ENCODE results near the gene TRPC4AP. TPM values are rescaled to one million over a fixed set of nuclear protein-coding genes. Genes with fewer than 3 reads are reported as not detected.
"Not testable (repeated sequence)": the region's sequence is repeated elsewhere in the genome, so short reads cannot be mapped to it uniquely, and the experiment has no call there.

Gene TRPC4AP
- total RNA-seq, 1 donor from 2014 or later, result 57.5 TPM

DNA sequence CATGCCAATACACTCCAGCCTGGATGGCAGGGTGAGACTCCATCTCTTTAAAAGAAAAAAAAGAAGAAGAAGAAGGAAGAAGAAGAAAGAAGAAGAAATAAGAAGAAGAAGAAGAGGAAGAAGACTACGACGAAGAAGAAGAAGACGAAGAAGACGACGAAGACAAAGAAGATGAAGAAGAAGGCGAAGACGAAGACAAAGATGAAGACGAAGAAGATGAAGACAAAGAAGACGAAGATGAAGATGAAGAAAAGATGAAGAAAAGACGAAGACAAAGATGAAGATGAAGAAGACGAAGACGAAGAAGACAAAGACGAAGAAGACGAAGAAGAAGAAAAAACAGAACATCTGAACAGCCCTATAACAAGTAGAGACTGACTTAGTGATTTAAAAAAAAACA lies 33.0 kb downstream of the TRPC4AP start:
- no peak for DNase-seq (ENCODE audit: low spot score)

DNA sequence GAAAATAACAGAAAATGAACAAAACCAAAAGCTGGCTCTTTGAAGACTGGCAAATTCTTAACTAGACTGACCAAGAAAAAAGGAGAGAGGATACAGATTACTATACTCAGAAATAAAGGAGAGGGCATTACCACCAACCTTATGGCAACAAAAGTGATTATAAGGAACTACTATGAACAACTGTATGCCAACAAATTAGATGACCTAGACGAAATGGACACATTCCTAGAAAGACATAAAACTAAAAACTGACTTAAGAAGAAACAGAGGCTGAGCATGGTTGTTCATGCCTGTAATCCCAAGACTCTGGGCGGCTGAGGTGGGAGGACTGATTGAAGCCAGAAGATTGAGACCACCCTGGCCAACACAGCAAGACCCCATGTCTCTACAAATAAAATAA lies 33.5 kb downstream of the TRPC4AP start:
- no peak for DNase-seq (ENCODE audit: low spot score)

GRCh38 chr20:35055445-35056276 lies 36.9 kb downstream of the TRPC4AP start:
- DNase-seq (ENCODE audit: low spot score), result no peak

DNA sequence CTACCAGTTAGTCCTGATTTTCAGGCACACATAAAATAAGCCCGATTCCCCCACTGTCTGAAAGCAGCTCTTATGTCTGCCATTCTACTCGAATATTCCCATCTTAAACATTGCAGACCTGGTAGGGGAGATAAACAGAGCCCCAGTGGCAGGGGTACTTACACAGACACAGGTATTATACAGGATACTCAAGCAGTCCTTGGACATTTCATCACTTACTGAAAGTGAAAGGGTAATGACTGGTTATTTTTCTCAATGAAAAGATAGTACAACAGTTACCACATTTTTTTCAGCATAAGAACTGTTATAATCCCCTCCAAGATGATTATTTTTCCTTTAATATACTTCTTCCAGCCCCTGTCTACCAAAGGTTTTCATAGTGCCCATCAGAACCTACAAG lies 37.8 kb downstream of the TRPC4AP start:
- no peak for DNase-seq (ENCODE audit: low spot score)

- DNase-seq (ENCODE audit: low spot score), result not testable (repeated sequence)
Observed at GRCh38 chr20:35052616-35053015, 40.0 kb downstream of the TRPC4AP start.

- DNase-seq (ENCODE audit: low spot score), result no peak
Observed at GRCh38 chr20:35049776-35050352, 42.7 kb downstream of the TRPC4AP start.

GRCh38 chr20:35048739-35049138 lies 43.9 kb downstream of the TRPC4AP start:
- no peak for DNase-seq (ENCODE audit: low spot score)

DNA sequence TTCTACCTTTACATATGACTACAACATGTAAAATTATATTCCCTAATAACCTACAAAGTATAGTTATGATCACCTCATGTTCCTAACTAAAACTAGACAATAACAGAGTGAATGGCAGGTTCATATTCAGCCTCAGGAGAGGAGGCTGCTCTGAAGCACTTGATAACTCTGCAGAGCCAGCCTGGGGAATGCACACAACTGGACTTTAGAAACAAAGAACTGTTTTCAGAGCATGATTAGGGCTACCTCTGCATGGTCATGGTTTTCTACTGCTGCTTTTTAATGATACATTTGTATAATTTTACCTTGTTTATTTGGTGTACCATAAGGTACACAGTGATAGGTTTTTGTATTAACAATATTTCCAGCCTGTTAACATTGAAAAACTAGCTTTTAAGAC lies 50.3 kb downstream of the TRPC4AP start:
- DNase-seq (ENCODE audit: low spot score), result no peak

DNA sequence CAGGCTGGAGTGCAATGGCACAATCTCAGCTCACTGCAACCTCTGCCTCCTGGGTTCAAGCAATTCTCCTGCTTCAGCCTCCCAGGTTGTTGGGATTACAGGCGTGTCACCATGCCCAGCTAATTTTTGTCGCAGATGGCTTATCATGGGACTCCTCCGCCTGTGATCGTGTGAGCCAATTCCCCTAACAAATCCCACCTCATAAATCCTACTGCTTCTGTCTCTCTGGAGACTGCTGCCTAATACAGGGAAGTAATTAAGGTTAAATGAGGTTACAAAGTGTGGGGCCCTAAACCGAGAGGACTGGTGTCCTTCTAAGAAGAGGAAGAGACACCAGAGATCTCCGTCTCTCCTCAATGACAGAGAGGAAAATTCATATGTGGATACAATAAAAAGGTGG lies 52.0 kb downstream of the TRPC4AP start:
- DNase-seq (ENCODE audit: low spot score), result no peak

GRCh38 chr20:35039846-35040489 lies 52.6 kb downstream of the TRPC4AP start:
- no peak for DNase-seq (ENCODE audit: low spot score)

GRCh38 chr20:35039146-35039545 lies 53.5 kb downstream of the TRPC4AP start:
- DNase-seq (ENCODE audit: low spot score), result no peak

DNA sequence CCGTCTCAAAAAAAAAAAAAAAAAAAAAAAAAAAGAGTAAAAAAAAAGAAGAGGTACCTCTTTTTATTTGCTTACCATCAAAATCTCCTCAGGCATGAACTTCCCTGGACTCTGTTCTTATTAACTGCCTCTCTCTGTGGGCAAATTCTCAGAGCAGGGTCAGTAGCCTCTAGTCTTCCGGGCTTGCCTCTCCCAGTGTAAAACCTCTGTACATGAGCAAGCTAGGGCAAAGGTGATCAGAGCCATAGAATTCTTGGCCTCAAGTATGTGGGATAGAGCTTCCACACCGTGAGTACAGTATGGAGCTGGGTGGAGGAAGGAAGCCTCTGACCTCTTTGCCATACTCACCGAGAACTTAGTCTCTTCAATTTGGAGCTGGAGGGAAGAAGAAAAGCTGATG lies 58.5 kb downstream of the TRPC4AP start:
- DNase-seq (ENCODE audit: low spot score), result no peak

- DNase-seq (ENCODE audit: low spot score), result no peak
Observed at GRCh38 chr20:35030136-35030535, 62.5 kb downstream of the TRPC4AP start.

DNA sequence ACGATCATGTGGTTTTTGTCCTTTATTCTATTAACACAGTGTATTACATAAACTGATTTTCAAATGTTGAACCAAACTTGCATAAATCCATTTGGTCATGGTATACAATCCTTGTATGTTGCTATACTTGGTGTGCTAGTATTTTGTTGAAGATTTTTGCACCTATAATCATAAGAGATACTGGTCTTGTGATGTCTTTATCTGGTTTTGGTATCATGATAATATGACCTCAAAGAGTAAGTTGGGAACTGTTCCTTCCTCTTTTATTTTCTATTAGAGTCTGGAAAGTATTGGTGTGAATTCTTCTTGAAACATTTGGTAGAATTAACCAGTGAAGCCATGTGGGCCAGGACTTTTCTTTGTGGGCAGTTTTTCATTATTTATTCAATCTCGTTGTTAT lies 65.3 kb downstream of the TRPC4AP start:
- no peak for DNase-seq (ENCODE audit: low spot score)

- no peak for DNase-seq (ENCODE audit: low spot score)
Observed at GRCh38 chr20:35025116-35025515, 67.5 kb downstream of the TRPC4AP start.

DNA sequence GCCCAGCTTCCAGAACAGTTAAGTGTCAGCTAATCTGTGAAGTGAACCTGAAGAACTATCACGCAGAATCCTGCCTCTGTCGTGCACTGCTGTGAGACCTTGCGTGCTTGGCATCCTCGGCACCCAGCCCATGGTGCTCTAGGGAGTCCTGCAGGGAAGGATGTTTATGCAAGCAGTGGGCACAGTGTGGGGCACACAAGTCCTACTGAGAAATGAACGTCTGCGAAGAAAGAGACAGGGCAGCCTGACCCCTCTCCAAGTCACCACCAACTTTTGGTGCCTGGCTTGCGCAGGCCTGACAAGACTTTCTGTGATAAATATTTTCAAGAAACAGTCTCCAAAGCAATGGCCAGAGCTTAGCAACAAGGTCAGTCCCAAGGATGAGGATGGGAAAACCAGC lies 69.0 kb downstream of the TRPC4AP start:
- no peak for DNase-seq (ENCODE audit: low spot score)

DNA sequence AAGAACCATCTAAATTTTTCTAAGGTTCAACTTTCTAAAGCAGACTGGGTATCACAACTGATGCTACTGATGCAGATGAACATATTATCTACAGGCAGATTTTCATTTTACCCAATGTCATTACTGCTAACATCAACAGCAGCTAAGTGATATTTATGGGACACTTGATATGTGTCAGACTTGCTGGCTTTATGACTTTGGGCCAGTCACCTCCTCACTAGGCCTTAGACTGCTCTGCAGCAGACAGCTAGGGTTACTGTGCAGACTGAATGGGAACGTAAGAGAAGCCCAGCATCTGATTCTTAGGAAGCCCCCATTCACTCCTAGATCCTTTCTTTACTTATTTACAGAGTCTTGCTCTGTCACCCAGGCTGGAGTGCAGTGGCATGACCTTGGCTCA lies 70.8 kb downstream of the TRPC4AP start:
- no peak for DNase-seq (ENCODE audit: low spot score)

- peak; percentile 29 for DNase-seq (ENCODE audit: low spot score)
Observed at GRCh38 chr20:35021063-35021462, 71.5 kb downstream of the TRPC4AP start.

DNA sequence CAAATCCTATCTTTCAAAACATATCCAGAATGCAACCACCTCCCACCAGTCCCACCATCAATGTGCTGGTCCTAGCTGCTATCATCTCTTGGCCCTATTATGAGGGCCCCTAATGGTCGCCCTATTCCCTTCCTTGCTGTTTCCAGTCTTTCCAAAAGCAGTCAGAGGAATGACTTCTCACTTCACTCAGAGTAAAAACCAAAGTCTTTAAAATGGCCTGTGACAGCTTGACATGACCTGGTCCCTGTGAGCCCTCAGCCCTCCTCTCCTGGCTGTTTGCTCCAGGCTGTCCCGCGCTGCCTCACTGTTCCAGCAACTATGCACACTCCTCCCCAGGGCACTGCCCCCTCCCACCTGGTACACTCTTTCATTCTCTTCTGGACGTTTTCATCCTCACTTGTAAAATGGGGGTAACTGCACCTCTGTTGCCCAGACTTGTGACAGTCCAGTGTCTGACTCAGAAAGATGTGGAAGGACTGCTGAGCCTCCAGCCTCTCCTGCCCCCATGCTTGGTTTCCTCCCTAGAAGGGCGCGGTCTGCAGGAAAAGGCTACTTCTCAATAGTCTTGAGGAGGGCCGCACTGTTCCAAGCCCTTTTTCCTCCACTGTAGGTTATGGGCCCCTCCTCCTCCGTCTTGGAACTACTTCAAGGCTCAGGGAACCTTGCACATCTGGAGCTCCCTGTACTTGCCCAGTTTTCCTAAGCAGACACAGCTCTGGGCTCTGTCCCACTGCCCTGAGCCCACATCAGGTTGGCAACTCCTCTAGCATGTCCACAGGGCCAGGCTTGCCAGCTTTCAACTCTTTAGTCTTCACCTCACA lies 72.3 kb downstream of the TRPC4AP start:
- peak; percentile 20 for DNase-seq (ENCODE audit: low spot score)

DNA sequence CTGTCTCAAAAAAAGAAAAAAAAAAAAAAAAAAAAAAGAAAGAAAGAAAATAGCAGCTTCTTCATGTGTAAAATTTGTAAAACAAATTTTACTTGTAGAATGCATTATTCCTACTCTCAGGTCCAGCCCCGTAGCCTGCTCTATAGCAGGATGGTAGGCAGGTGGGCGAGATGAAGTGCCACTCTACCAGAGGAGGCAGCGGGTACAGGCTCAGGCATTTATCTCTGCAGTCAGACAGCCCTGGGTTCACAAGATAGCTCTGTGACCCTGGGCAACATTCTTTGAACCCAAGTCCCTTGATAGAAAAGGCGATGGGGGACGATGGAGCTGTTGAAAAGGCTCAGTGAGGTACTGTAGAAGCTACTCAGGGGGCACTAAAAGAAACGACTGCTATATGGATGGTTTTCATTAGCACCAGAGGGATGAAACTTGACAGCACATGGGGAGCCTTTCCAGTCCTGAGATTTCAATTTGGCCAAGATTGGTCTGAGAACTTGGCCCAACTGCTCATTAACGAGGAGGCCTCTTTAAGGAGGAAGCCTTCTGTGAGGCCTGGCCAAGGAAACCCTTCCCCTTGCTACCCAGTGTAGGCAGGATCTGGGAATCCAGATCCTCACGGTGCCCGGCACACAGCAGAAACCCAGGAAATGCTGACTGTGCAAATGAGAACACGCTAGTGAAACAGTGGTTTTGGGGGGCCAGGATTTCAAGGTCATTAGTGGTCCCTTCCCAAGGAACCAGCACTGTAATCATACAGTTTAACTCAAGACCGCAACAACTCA lies 73.8 kb downstream of the TRPC4AP start:
- peak; percentile 32 for DNase-seq (ENCODE audit: low spot score)

DNA sequence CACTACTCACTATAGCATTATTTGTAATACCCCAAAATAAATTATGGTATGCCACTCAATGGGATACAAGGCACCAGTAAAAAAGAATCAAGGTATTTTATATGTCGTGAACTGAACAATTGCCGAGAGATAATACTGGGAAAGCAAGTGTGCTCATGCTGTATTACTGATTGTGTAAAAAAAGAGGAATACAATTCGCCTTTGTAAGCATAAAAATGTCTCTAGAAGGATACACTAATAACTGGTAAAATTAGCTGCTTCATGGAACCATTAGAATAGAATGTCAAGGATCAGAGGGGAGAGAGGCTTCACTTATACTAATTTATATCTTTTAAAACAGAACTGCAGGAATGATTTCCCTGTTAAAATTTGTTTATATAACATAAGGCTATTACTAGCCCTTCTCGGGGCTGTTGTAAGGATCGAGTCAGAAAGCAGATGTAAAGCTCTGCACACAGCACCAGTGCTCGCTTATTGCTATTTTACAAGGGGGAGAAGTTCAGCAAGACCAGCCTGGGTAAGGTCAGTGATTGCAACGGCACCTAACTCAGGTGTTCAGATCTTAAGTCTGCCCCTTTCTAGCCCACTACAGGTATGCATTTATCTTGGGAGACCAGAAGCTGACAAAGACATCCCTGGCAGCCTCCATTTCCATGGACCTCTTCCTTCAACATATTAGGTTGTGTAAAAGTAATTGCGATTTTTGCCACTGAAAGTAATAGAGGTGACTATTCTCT lies 75.3 kb downstream of the TRPC4AP start:
- DNase-seq (ENCODE audit: low spot score), result no peak

Measured in ureter (tissue), 1 donor.